ENCODE data around the gene STK33. TPM values are rescaled to one million over a fixed set of nuclear protein-coding genes. Genes with fewer than 3 reads are reported as not detected.

The STK33 gene
- total and polyA plus RNA-seq, 7 donors = 0.30 to 8.2 (median 2.7) TPM

DNA sequence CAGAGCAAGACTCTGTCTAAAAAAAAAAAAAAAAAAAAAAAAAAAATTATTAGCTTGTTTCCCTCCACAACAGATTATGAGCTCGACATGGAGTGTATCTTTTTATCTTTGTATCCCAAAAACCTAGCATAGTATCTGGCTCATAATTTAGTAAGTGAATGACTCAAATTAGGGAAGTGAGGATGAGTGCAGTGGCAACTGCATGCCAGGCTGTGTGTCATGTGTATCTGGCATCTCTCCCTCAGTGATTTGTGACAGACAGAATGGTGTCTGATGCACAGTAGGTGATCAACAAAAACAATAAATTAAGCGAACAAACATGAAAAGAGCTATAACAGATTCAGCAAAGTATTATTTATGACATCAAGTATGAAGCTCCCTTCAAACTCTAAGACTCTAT lies 7.2 kb downstream of the STK33 start:
- Histone ChIP-seq H3K4me3 (no peak overlapping the region), H3K4me1 (no peaks in the 10 kb centered on the region), H3K27ac (no peak overlapping the region), H3K9me3 (no peaks in the 10 kb centered on the region), H3K36me3 (ENCODE audit: insufficient read depth in 1 of 2, low read depth in 1 of 2) (no peaks in the 10 kb centered on the region), H3K27me3 (ENCODE audit: insufficient read depth in 3 of 3, low read length in 2 of 3) (no peaks in the 10 kb centered on the region)
- 63 to 80% (median 78%) methylated on average over 2 of the region's 2 CpGs for WGBS, 3 donors
- intact Hi-C loops (cut with DNase I) = no loop called here
- TF ChIP-seq, protein P1, sequence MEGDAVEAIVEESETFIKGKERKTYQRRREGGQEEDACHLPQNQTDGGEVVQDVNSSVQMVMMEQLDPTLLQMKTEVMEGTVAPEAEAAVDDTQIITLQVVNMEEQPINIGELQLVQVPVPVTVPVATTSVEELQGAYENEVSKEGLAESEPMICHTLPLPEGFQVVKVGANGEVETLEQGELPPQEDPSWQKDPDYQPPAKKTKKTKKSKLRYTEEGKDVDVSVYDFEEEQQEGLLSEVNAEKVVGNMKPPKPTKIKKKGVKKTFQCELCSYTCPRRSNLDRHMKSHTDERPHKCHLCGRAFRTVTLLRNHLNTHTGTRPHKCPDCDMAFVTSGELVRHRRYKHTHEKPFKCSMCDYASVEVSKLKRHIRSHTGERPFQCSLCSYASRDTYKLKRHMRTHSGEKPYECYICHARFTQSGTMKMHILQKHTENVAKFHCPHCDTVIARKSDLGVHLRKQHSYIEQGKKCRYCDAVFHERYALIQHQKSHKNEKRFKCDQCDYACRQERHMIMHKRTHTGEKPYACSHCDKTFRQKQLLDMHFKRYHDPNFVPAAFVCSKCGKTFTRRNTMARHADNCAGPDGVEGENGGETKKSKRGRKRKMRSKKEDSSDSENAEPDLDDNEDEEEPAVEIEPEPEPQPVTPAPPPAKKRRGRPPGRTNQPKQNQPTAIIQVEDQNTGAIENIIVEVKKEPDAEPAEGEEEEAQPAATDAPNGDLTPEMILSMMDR (IDR thresholded peaks at IDR 0.05) = no peak
- ATAC-seq (no peak), DNase-seq (no peak)

DNA sequence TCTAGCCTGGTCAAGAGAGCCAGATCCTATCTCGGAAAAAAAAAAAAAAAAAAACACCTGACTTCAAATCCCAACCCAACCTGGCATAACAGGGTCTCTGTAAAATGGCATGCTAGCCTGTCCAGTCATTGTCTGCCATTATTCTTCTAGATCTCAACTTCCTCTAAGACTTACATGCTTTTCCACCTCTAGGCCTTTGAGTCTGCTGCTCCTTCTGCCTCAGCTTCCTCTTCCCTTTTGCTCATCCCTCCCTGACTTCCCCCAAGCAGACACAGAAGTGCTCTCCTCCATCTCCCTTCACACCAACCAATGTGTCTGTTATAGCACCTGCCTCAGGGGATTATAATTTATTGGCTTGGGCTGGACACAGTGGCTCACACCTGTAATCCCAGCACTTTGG lies 7.8 kb downstream of the STK33 start:
- DNase-seq = no peak
- TF ChIP-seq, protein P1 (IDR thresholded peaks at IDR 0.05) = no peak
- WGBS, 3 donors = 96 to 100% (median 100%) methylated on average over 1 of the region's 1 CpG
- H3K9me3 ChIP-seq = no peaks in the 10 kb centered on the region
- no peak for ATAC-seq
- no peak overlapping the region for H3K27ac ChIP-seq
- H3K36me3 ChIP-seq (ENCODE audit: insufficient read depth in 1 of 2, low read depth in 1 of 2) = no peaks in the 10 kb centered on the region
- intact Hi-C loops (cut with DNase I) = no loop called here
- no peaks in the 10 kb centered on the region for H3K27me3 ChIP-seq (ENCODE audit: insufficient read depth in 3 of 3, low read length in 2 of 3)
- H3K4me1 ChIP-seq = no peaks in the 10 kb centered on the region
- H3K4me3 ChIP-seq = no peak overlapping the region

DNA sequence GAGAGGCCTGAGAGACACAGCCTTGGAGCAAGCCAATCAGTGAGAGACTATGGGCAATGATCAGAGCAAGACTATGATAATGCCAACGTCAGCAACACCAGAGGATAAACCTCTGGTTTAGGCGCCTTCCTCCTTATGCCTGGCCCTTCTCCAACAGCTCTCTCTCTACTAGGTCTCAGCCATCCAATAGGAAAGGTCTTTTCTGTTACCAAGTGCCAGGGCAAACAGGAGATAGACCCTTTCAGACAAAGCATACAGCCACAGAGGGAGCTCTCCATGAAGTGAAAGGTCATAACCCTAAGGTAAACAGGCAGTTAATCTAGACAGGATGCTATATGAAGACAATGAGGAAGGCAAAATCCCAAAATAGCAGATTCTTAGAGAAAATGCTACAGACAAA lies 9.5 kb downstream of the STK33 start:
- no peaks in the 10 kb centered on the region for H3K4me1 ChIP-seq
- 57 to 66% (median 63%) methylated on average over 2 of the region's 2 CpGs for WGBS, 3 donors
- ATAC-seq (no peak), DNase-seq (no peak)
- TF ChIP-seq, protein P1 (IDR thresholded peaks at IDR 0.05) = no peak
- intact Hi-C loops (cut with DNase I) = no loop called here
- no peak overlapping the region for H3K4me3 ChIP-seq
- no peaks in the 10 kb centered on the region for H3K9me3 ChIP-seq
- H3K27me3 ChIP-seq (ENCODE audit: insufficient read depth in 3 of 3, low read length in 2 of 3) = no peaks in the 10 kb centered on the region
- H3K36me3 ChIP-seq (ENCODE audit: insufficient read depth in 1 of 2, low read depth in 1 of 2) = no peaks in the 10 kb centered on the region
- no peak overlapping the region for H3K27ac ChIP-seq

DNA sequence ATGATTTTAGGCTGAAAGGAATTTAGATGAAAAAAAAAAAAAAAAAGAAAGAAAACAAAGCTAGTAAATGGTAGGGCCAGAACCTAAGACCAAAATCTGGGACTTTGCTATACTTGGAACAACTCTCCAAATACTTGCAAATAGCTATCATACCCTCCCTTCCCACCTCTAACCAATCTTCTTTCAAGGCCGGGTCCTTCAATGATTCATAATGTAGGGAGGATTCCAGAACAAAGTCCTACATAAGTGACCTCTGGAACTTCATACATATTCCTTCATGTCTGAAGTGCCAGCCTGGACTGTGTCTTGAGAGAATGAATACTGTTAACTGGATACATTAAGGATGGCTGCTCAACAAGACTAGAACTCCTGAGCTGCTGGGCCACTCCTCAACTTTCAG lies 9.9 kb downstream of the STK33 start:
- Histone ChIP-seq H3K27me3 (ENCODE audit: insufficient read depth in 3 of 3, low read length in 2 of 3) (no peaks in the 10 kb centered on the region), H3K4me3 (no peak overlapping the region), H3K9me3 (no peaks in the 10 kb centered on the region), H3K36me3 (ENCODE audit: insufficient read depth in 1 of 2, low read depth in 1 of 2) (no peaks in the 10 kb centered on the region), H3K4me1 (no peaks in the 10 kb centered on the region), H3K27ac (no peak overlapping the region)
- ATAC-seq = no peak
- intact Hi-C loops (cut with DNase I) = no loop called here
- no peak for DNase-seq
- 75 to 100% (median 76%) methylated on average over 1 of the region's 1 CpG for WGBS, 3 donors
- TF ChIP-seq, protein P1 (IDR thresholded peaks at IDR 0.05) = no peak

DNA sequence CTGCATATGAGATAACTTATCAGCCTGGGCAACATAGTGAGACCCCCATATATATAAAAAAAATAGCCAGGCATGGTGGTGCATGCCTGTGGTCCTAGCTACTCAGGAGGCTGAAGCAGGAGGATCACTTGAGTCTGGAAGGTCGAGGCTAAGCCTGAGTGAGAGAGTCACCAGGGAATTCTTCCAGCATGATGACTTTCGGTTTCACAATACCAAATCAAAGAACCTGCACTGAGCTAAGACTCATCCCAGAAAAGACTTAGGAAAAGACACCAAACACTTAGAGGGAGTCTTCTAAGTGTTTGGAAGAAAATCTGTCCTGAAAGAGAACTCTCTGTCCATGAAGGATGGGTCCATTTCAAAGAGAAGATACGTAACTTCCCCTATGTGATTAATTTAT lies 12.7 kb downstream of the STK33 start:
- no peak overlapping the region for H3K27ac ChIP-seq
- no peak for ATAC-seq
- TF ChIP-seq, protein P1 (IDR thresholded peaks at IDR 0.05) = no peak

More for the DNA sequence above, 12.7 kb downstream of the STK33 start:
- DNase-seq = no peak
- Histone ChIP-seq H3K9me3 (peaks cover 5% of the 10 kb centered on the region), H3K4me1 (no peaks in the 10 kb centered on the region), H3K4me3 (no peak overlapping the region), H3K36me3 (ENCODE audit: insufficient read depth in 1 of 2, low read depth in 1 of 2) (no peaks in the 10 kb centered on the region), H3K27me3 (ENCODE audit: insufficient read depth in 3 of 3, low read length in 2 of 3) (no peaks in the 10 kb centered on the region)
- intact Hi-C loops (cut with DNase I) = no loop called here
- 67 to 74% (median 70%) methylated on average over 3 of the region's 3 CpGs for WGBS, 3 donors
